Skeletal muscle satellite cell (primary cell): Measurements from ENCODE around the gene ENGASE.

ENCODE experiments used
- H3K27me3 ChIP-seq: 2 replicates; pipeline ENCODE4 v1.7.0; 2013; ENCODE audit warnings: low read length; ENCODE audit not compliant: control insufficient read depth, insufficient read depth
- H3K36me3 ChIP-seq: 2 replicates; pipeline ENCODE4 v1.7.0; 2013; ENCODE audit warnings: mild to moderate bottlenecking, control low read depth, low read length; ENCODE audit not compliant: insufficient read depth
- H3K4me1 ChIP-seq: 2 replicates; pipeline ENCODE4 v1.7.0; 2013; ENCODE audit warnings: low read length; ENCODE audit not compliant: control insufficient read depth, insufficient read depth
- H3K4me2 ChIP-seq: 2 replicates; pipeline ENCODE4 v1.7.0; 2013; ENCODE audit warnings: mild to moderate bottlenecking, low read length
- H3K4me3 ChIP-seq: 2 replicates; pipeline ENCODE4 v1.7.0; 2013; ENCODE audit warnings: low read length
- H3K9ac ChIP-seq: 2 replicates; pipeline ENCODE4 v1.7.0; 2013; ENCODE audit warnings: mild to moderate bottlenecking, low read depth, low read length, moderate library complexity
- H3K9me3 ChIP-seq: replicated peaks from 2 replicates; pipeline ENCODE4 v1.7.0; 2013; ENCODE audit warnings: mild to moderate bottlenecking, control low read depth, low read length

Gene ENGASE

DNA sequence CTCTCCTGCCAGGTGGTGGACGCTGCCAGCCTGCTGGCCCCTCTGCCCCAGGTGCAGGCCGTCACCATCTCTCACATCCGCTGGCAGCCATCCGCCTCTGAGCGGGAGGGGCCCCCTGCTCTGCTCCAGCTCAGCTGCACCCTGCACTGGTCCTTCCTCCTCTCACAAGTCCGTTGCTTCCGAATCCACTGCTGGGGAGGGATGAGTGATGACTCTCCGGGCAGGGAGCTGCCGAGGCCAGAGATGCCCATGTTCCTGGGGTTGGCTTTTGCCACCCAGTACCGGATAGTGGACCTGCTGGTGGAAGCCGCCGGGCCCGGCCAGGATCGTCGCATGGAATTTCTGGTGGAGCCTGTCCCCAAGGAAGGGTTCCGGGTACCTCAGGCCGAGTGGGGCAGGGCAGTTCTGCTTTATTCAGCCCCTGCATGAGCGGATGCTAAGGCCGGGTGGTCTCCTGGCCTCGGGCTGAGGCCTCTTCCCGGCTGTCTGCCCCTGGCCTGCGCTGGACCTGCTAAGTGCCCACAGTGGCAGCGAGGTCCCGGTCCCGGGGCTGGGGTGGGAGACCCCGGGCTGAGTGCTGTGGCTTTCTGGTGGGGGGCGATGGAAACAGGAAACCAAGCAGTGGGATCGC lies 11.4 kb downstream of the ENGASE start:
- H3K27me3 ChIP-seq, result no peaks in the 10 kb centered on the region
- peaks cover 20% of the 10 kb centered on the region for H3K36me3 ChIP-seq
- no peak overlapping the region for H3K4me2 ChIP-seq
- H3K9ac ChIP-seq, result no peak overlapping the region
- no peak overlapping the region for H3K4me3 ChIP-seq
- no peaks in the 10 kb centered on the region for H3K4me1 ChIP-seq
- H3K9me3 ChIP-seq, result no peaks in the 10 kb centered on the region

DNA sequence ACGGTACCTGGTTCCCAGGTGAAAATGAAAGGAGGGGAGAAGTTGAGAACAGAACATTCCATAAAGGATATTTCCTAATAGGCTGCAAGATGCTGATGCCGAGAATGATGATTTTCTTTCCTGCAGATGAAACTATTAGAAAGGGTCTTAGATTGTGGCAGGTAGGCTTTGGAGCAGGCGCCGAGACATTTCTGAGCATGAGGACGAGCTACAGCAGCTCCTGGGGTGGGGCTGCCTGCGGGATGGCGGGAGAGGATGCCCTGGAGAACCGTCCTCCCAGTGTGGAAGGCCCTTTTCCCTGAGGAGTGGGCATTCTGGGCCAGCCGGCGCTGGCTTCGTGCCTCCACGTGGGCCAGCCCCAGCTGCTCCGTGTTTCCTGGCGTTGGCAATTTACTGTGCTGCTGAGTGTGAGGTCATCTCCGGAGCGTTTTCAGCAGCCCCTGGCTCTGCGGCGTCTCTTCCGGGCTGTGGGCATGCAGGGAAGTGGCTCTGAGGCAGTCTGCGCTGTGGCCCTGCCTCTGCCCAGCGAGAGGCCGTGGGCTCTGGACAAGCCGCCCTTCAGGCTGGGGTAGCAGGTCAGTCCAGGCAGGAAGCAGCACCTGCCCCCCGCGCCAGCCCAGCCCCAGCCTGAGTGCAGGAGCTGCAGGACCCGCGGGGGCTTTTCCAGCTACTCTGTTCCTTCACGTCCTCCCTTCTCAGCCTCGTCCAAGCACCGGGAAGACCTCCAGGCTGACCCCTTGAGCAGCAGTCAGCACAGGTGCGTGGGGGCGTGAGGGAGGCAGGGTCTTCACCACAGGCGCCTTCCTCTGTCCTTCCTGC lies 12.2 kb downstream of the ENGASE start:
- Histone ChIP-seq H3K4me2 (no peak overlapping the region), H3K9me3 (no peaks in the 10 kb centered on the region), H3K4me3 (no peak overlapping the region), H3K36me3 (peaks cover 20% of the 10 kb centered on the region), H3K4me1 (no peaks in the 10 kb centered on the region), H3K9ac (no peak overlapping the region), H3K27me3 (peaks cover 3% of the 10 kb centered on the region)

DNA sequence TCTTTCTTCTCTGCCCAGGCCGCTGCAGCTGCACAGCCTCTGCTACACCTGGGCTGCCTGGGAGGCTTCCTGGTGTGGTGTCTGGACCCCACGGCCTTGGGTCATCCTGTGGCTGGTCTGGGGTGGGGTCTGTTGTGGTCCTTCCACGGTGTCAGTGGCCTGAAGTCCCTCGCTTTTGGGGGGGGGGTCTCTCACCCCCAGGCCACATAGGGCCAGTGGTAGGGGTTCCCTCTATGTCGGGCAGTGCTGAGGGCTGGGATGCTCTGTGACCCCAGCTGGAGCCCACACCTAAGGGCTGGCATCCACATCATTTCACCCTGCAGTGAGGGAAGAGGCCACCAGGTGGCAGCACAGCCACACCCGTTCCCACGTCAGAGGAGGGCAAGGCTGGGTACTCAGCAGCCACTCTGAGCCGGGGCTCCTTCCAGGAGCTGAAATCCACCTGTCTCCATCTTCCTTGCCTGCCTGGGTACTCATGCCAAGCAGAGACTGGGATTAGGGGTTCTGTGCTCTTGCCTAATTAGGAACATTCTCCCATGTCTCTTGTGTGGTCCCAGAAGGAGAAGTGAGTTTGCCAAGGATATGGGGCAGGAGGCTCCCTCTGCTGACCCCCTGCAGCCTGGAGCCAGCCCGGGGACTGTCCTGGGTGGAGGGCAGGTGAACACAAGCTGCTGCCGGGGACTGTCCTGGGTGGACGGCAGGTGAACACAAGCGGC lies 13.0 kb downstream of the ENGASE start:
- Histone ChIP-seq H3K9me3 (no peaks in the 10 kb centered on the region), H3K4me3 (no peak overlapping the region), H3K27me3 (peaks cover 9% of the 10 kb centered on the region), H3K4me1 (no peaks in the 10 kb centered on the region), H3K4me2 (no peak overlapping the region), H3K9ac (no peak overlapping the region), H3K36me3 (peaks cover 20% of the 10 kb centered on the region)

DNA sequence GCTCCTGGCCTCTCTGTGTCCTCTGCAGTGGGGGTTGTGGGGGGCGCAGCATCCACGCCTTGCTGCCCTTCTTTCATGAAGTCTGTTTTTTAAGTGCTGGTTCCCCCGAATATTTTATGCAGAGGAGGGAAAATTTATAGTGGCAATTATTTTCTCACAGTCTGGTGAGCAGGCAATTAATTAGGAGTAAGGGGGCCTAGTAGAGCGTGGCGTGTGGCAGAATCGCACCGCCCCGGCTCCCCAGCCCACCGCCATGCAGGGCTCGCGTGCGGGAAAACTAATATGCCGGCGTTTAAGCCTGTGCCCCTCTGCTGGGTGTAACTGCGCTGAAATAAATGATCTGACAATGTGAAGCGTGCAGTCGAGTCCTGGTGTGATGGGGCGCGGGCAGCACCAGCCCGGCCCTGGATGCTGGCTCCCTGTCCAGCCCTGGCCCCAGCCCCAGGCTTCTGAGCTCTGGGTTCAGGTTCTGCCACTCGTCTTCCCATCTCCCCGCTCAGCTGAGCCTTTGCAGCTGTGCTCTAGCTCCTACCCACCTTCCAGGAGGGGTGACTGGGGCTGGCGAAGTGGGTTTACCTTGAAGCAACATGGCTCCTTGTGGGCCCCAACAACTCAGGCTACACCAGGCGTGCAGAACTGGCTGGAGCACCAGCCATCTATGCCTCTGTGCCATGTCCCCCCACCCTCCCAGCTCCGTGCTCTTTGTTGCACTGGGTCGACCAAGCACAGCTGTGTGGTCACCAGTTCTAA lies 13.8 kb downstream of the ENGASE start:
- peaks cover 14% of the 10 kb centered on the region for H3K27me3 ChIP-seq
- H3K4me3 ChIP-seq, result no peak overlapping the region
- H3K4me1 ChIP-seq, result no peaks in the 10 kb centered on the region
- H3K36me3 ChIP-seq, result peaks cover 12% of the 10 kb centered on the region
- no peak overlapping the region for H3K4me2 ChIP-seq
- no peaks in the 10 kb centered on the region for H3K9me3 ChIP-seq
- no peak overlapping the region for H3K9ac ChIP-seq

DNA sequence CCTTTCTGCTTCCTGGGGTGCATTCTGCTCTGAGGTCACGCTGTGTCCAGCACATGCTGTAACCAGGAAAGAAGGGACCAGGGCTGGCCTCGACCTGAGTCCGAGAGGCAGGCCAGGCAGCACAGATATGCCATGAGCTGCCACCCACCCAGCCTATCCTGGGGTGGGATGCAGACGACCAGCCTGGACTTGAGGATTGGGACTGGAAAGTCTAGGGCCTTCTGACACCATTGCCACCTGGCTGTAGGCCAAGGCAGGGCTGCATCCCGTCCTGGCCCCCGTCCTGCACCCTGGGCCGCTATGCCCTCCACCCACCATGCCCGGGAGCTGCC lies 14.3 kb downstream of the ENGASE start:
- Histone ChIP-seq H3K9ac (no peak overlapping the region), H3K4me3 (no peak overlapping the region), H3K4me1 (no peaks in the 10 kb centered on the region), H3K4me2 (no peak overlapping the region), H3K9me3 (no peaks in the 10 kb centered on the region), H3K27me3 (peaks cover 19% of the 10 kb centered on the region), H3K36me3 (peaks cover 9% of the 10 kb centered on the region)

DNA sequence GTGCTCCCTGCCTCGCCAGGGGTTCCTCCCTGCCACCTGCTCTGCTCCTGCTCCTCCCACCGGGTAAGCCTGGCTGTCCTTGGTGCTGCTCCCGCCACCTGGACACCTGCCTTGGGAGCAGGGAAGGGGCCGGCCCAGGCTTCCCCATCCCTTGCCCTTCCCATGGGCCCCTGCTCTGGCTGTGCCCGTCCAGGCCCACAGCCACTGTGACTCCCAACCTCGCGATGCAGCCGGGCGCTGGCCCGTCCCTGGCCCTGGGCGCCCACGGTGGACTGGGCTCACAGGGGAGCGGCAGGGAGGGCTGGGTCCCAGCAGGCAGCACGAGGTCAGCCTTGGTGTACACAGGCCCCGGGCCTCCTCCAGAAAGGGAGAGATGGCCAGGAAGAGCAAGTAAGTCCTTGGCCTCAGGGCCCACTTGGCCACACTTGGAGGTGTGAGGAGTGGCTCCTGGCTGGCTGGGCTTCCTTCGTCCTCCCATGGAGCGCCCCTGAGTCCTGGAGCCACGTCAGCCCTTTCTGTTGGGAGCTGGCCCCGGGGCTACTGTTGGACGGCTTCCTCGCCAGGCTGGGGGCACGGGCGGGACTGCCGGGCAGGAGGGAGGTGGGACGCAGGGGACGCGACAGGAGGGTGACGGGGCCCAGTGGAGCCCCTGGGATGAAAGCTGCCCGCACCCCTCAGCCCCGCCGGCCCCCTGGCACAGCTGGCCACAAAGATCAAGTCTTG lies 15.3 kb downstream of the ENGASE start:
- Histone ChIP-seq H3K36me3 (peaks cover 6% of the 10 kb centered on the region), H3K4me2 (no peak overlapping the region), H3K27me3 (peaks cover 25% of the 10 kb centered on the region), H3K4me3 (no peak overlapping the region), H3K9ac (no peak overlapping the region), H3K4me1 (no peaks in the 10 kb centered on the region), H3K9me3 (no peaks in the 10 kb centered on the region)

DNA sequence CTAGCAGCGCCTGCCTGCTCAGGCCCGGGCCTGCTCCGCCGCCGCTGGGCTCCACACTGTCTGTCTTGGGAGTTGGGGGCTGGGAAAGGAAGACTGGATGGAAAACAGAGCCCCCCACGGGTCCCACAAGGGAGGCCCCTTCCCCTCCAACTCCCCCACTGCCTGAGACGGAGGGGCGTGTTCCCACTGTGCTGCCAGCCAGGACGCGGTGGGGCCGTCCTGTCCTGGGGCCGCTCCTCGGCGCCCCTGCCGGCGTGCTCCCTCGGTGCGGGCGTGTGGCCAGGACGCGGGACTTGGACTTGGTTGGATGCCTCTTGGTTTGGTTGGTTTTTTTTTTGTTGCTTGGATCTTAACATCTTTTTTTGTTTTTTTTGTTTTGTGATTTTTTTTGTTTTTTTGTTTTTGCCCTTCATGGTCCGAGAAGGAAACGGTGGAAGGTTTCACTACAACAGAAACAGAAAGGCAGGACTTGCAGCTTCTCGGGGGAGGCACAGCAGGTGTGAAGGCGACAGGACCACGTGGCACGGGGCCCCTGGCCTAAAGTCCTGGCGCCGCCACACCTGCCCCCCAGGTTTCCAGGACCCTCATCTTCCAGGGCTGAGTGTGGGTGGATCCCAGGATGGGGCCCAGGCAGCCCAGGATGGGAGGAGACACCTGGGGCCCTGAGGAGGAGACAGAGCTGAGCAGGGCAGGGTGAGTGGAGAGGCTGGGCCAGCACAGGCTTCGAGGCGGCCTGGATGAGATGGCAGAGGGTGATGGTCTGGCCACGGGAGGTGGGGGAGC lies 16.0 kb downstream of the ENGASE start:
- Histone ChIP-seq H3K36me3 (peaks cover 5% of the 10 kb centered on the region), H3K4me1 (no peaks in the 10 kb centered on the region), H3K9me3 (no peaks in the 10 kb centered on the region), H3K4me2 (no peak overlapping the region), H3K27me3 (peaks cover 32% of the 10 kb centered on the region), H3K9ac (no peak overlapping the region), H3K4me3 (no peak overlapping the region)

DNA sequence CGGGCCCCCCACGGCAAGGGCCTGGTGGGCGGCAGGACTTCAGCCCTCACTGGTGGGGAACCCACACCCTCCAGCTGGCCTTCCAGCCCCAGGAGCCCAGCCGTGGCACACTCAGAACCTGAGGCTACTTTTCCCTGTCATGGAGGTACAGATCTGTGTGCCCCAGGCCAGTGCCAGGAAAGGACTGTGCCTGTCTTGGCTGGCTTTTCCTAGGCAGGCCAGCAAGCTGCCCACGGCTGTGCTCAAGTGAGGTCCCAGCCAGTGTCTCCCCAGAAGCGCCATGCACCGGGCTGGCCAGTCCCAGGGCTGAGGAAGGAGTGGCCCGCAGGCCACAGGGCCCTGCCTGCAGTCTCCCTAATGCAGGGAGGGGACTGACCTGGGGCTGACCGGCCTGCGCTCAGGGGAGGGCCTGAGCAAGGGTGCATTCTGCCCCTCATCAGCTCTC lies 16.6 kb downstream of the ENGASE start:
- Histone ChIP-seq H3K4me1 (no peaks in the 10 kb centered on the region), H3K9ac (no peak overlapping the region), H3K4me2 (no peak overlapping the region), H3K4me3 (no peak overlapping the region), H3K36me3 (no peaks in the 10 kb centered on the region), H3K9me3 (no peaks in the 10 kb centered on the region), H3K27me3 (peaks cover 38% of the 10 kb centered on the region)

DNA sequence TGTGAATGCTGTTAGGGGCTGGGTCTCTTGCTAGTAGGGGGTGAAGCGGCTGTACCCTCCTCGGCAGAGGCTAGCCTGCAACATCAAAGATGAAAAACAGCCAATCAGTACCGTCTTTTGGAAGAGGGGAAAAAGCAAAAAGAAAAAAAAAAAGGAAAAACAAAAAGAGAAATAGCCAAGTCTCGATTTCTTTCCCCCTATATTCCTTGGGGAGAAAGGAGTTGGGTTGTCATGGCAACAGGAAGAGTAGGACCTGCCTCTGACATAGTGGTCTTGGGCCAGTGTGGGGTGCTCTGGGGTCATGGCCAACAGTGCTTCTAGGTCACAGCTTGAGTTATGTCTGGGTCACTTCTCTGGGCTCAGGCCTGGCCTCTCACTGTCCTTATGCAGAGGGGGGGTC lies 17.9 kb downstream of the ENGASE start:
- Histone ChIP-seq H3K4me3 (no peak overlapping the region), H3K9ac (no peak overlapping the region), H3K4me2 (no peak overlapping the region), H3K4me1 (no peaks in the 10 kb centered on the region), H3K9me3 (no peaks in the 10 kb centered on the region), H3K36me3 (no peaks in the 10 kb centered on the region), H3K27me3 (peaks cover 46% of the 10 kb centered on the region)

DNA sequence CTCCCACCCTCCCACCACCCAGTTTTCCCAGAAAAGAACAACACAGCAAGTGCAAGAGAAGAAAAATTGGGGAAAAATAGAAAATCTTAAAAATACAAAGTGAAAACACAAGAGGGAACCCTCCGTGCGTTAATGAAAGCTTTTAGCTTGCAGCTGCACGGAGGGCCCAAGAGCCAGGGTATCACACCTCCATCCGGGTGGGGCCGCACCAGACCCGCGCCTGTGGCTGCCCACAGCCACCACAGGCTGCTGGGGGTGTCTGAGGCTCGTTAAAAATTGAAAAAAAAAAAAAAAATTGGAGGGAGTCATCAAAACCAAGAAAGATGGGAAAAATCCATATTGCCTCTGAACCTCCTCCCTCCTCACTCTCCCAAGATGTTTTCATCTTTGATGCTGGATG lies 18.6 kb downstream of the ENGASE start:
- Histone ChIP-seq H3K9me3 (no peaks in the 10 kb centered on the region), H3K4me1 (no peaks in the 10 kb centered on the region), H3K9ac (no peak overlapping the region), H3K27me3 (peaks cover 53% of the 10 kb centered on the region), H3K4me2 (no peak overlapping the region), H3K36me3 (no peaks in the 10 kb centered on the region), H3K4me3 (no peak overlapping the region)
